Measurements from ENCODE around the gene MICALL1.

DNA sequence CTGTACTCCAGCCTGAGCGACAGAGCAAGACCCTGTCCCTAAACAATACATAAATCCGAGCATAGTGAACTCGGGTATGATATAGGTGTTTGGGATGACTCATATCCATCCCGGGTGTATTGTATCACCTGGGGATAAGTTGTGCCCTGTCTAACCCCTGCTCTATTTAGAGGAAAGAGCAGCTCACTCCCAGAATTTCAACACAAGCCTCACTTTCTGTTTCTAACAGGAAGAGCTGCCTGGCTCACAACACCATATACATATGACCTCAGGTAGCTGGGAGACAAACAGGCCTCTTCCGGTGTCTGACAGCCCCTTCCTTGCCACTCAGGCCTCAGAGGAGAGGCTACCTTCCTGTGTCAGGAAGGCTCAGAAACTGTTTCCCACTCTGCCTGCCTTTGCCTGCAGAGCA is 9.9 kb upstream of the MICALL1 start:
- TF ChIP-seq, protein P1, sequence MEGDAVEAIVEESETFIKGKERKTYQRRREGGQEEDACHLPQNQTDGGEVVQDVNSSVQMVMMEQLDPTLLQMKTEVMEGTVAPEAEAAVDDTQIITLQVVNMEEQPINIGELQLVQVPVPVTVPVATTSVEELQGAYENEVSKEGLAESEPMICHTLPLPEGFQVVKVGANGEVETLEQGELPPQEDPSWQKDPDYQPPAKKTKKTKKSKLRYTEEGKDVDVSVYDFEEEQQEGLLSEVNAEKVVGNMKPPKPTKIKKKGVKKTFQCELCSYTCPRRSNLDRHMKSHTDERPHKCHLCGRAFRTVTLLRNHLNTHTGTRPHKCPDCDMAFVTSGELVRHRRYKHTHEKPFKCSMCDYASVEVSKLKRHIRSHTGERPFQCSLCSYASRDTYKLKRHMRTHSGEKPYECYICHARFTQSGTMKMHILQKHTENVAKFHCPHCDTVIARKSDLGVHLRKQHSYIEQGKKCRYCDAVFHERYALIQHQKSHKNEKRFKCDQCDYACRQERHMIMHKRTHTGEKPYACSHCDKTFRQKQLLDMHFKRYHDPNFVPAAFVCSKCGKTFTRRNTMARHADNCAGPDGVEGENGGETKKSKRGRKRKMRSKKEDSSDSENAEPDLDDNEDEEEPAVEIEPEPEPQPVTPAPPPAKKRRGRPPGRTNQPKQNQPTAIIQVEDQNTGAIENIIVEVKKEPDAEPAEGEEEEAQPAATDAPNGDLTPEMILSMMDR (IDR thresholded peaks at IDR 0.05 in 8 of 11, conservative IDR thresholded peaks at IDR 0.05 in 3 of 11), result no peak
- TF ChIP-seq POLR2AphosphoS5 (IDR thresholded peaks at IDR 0.05), result peak in 2 of 3 donors; percentile 50 to 82
- TF ChIP-seq POLR2A (IDR thresholded peaks at IDR 0.05), result no peak

Data from spleen (tissue), 7 donors.